D721Med (cell line): Measurements from ENCODE around the gene BHLHA15.

Experiments
- DNase-seq: peaks from one replicate; pipeline ENCODE4 v3.0.0; 2011; ENCODE audit warnings: low spot score; ENCODE audit not compliant: insufficient read length
- FAIRE-seq: peaks from 2 replicates; lab custom pipeline; 2011; peaks lifted over from hg19 to GRCh38; lab: Jason Lieb, UNC
- TF ChIP-seq, protein P1 (sequence below): IDR thresholded peaks from 2 replicates; pipeline ENCODE4 v1.5.1; 2012; ENCODE audit warnings: mild to moderate bottlenecking, control low read depth; ENCODE audit not compliant: insufficient read depth; ENCODE audit errors: missing control alignments

BHLHA15 gene

DNA sequence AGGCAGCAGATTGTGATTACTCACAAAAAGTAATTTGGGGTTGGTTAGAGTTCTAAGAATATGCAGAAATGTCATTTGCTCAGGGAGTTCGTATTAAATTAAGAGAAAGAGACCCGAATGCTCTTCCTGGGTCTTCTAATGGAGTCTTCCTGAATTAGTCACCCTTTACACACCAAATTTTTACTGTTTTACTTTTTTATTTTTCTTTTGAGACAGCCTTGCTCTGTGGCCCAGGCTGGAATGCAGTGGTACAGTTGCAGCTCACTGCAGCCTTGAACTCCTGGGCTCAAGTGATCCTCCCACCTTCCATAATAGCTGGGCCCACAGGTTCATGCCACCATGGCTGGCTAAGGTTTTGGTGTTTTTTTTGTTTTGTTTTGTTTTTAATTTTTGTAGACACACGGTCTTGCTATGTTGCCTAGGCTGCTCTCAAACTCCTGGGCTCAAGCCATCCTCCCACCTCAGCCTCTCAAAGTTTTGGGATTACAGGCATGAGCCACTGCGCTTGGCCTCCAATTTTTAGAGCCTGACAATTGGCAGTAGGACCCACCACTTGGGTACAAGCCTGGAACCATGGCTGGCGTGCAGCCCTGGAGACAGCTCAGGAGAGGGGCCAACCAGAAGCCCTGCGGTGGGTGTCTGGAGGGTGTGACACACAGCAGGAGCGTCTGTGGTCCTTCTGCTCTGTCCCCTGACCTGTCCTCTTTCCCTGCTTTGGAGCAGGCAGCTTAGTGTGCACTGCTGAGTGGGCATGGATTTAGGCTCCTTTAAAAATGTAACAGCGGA lies 16.4 kb upstream of the BHLHA15 start:
- DNase-seq (no peak), FAIRE-seq (no peak)
- TF ChIP-seq, protein P1, sequence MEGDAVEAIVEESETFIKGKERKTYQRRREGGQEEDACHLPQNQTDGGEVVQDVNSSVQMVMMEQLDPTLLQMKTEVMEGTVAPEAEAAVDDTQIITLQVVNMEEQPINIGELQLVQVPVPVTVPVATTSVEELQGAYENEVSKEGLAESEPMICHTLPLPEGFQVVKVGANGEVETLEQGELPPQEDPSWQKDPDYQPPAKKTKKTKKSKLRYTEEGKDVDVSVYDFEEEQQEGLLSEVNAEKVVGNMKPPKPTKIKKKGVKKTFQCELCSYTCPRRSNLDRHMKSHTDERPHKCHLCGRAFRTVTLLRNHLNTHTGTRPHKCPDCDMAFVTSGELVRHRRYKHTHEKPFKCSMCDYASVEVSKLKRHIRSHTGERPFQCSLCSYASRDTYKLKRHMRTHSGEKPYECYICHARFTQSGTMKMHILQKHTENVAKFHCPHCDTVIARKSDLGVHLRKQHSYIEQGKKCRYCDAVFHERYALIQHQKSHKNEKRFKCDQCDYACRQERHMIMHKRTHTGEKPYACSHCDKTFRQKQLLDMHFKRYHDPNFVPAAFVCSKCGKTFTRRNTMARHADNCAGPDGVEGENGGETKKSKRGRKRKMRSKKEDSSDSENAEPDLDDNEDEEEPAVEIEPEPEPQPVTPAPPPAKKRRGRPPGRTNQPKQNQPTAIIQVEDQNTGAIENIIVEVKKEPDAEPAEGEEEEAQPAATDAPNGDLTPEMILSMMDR = no peak

DNA sequence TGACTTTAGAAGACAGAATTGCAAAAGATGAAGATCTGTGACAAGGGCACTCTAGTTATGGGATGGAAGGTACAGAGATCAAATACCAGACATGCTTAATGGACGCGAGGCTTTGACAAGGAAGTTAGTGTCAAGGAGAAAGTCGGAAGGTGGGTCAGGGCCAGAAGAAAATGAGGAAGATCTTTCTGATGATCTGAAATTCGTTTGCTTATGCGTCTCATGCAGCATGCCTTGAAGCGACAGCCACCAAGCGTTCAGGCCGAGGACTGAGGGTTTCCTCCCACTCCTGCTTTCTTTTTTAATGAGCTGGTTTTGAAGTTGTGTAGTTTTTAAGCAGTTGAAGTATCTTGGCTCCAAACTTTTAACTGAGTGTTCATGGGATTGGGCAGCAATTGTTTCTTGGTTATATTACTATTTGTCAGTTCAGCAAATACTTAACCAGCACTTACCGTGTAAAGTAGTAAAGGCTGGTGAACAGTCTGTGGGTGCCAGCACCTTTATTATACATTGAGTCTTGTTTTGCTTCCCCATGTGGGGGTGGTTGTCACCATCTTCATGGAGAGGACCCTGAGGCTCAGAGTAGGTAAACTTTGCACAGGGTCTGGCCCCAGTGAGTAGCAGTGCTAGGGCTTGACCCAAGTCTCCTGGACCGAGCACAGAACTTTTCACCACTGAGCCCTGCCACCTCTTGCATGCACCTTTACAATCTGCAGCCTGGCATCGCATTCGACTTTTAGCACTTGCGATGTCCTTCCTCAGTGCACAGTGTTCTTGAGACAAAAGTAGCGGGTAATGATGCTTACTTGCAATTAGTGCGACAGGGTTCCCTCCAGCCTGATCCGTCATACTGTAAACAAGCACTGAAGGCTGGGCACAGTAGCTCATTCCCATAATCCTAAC lies 14.3 kb upstream of the BHLHA15 start:
- no peak for DNase-seq
- TF ChIP-seq, protein P1 = no peak
- FAIRE-seq = no peak

DNA sequence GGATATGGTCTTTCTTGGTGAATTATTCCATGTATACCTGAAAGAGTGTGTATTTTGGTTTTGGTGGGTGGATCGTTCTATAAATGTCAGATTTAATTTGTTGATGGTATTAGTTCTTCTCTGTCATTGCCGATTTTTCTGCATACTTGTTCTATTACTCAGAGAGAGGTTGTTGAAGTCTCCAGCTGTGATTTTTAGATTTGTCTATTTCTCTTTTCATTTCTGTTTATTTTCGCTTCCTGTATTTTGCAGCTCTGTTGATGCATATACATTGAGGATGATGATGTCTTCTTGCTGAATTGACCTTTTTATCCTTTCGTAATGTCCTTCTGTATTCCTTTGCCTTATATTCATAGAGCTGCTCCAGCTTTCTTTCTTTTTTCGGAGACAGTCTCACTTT lies 12.1 kb upstream of the BHLHA15 start:
- TF ChIP-seq, protein P1 = no peak
- DNase-seq (no peak), FAIRE-seq (no peak)

DNA sequence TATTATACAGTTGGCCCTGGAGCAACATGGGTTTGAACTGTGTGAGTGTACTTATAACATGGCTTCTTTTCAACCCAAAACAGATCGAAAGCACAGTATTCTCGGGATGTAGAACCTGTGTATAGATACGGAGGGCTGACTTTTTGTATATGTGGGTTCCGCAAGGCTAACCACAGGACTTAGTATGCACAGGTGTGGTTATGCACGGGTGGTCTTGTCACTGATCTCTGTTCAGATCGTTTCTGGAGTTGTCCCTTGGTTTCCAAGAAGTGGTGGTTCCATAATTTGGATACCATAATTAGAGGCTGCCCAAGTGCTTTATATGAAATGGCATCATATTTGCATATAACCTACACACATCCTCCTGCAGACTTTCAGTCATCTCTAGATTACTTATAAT lies 10.9 kb upstream of the BHLHA15 start:
- TF ChIP-seq, protein P1 = no peak
- no peak for DNase-seq
- no peak for FAIRE-seq

DNA sequence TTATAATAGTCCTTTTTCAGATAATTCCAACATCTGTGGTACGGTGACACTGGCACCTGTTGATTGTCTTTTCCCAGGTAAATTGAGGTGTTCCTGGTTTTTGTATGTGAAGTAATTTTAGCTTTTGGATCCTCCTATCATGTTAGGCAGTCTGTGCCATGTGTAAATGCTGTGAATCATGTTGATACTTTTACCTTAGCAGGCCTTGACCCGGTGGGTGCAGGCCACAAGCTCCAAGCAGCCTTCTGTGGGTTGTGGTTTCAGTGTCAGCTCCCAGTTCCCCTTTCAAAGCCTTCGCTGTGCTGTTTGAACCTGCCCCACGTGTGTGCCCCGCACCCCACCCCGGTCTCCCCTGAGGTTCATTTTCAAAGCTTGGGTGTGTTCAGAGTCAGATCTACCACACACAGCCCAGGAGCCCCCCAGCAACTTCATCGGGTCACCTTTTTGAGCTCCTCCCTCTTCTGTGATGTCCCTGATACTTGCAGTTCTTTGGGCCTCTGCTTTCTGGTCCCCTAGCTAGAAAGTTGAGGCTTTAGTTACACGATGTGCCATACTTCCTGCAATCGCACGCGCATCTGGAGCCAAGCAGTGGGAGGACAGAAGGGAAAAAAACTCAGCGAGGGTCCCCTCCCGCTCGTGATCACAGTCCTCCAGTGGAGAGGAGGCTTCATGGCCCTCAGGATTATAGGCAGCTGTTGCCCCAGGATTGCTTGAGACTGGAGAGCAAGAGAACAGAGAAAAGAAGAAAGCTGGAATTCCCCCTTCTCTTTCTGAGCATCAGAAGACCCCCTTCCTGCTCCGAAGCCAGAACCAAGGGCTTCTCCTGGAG lies 8.7 kb upstream of the BHLHA15 start:
- TF ChIP-seq, protein P1 = no peak
- FAIRE-seq = no peak
- DNase-seq = no peak

DNA sequence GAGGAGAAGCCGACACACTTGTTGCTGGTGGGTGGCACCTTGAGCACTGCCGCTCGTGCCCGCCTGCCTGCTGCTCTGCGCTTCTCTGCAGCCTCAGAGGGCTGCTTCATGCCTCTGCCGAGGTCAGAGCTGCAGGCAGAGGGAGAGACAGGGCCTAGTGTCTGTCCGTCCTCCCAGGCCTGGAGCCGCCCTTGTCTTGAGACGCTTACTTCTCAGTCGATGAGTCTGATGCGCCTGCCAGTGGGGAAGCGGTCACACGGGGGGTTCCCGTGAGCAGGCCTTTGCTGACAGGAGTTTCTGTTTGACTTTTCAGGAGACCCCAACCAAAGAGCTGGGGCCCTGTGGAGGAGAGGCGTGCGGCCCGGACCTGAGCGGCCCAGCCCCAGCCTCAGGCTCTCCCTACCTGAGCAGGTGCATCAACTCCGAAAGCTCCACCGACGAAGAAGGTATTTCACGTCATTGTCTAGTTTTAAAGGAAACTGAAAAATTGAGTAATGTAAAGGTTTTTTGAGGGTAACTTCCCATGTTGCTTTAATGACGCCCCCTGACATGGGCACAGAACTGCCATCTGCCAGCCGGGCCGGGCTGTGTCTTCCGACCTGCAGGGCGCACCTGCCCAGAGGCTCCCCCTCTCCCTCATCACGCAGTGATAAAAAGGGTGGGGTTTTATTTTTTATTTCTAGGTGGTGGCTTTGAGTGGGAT lies 7.8 kb upstream of the BHLHA15 start:
- no peak for DNase-seq
- FAIRE-seq = no peak
- TF ChIP-seq, protein P1 = no peak
